ENCODE measurements around the gene SLC25A24.

Gene SLC25A24

DNA sequence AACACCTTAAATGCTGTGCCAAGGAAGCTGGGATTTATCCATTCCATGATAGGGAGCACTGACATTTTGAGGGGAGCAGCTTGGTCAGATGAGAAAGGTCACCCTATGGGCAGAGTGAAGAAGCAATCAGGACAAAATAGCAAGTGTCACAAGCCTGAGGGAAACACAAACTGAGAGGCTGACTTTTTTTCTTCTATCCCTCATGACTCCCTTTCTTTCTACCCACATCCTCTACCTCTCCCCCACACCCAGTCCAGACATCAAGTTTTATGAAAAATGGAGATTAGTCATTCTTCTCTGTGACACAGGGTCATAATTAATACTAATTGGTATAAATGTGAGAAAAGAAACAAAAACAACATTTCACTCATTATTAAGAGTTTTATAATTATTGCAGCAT, 103.1 kb downstream of the SLC25A24 start:
- DNase-seq (ENCODE audit: low spot score), result no peak

DNA sequence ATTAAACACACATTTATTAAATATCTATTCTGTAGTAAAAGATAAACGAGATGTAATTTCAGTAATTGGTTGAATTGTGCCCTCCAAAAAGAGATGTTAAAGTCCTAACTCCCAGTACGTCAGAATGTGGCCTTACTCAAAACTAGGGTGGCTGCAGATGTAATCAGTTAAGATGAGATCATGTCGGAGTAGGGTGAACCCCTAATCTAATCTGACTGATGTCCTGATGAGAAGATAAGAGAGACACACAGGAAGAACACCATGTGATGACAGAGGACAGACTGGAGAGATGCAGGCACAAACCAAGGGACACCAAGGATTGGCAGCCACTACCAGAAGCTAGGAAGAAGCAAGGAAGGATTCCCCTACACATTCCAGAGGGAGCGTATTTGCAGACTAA, 104.1 kb downstream of the SLC25A24 start:
- DNase-seq (ENCODE audit: low spot score), result no peak

DNA sequence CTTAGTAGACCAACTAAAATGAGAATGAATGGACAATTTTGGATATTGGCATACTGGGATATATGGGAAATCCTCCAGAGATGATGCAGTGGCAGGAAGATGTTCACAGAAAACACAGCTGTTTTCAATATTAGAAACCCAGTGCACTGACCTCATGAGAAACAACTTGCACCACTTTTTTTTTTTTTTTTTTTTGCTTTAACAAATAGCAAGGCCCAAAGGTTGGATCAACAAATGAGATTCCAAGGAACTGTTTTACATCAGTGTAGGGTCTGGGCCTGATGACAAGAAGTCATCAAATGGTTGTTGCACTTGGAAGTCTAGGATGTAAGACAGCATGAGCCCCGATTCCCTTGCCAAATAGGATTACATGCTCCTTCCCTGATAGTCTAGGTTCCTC, 110.7 kb downstream of the SLC25A24 start:
- DNase-seq (ENCODE audit: low spot score), result no peak

DNA sequence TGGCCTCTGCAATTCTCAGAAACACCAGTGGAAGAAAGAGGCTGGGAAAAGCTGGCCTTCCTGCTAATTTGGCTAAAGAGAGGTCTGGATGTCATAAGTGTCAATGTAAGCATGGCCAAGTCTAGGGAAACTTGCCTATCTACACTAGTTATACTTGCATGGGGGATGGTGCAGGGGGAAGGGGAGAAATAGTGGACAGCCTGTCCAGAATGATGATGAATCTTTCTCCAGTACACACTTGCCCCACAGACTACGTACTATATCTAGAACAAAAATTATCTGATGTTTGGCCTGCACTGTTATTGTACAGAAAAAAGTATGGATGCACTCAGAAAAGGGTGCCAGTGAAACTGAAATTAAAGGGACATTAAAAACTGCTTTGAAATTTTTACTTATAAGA, 114.5 kb downstream of the SLC25A24 start:
- DNase-seq (ENCODE audit: low spot score), result no peak

DNA sequence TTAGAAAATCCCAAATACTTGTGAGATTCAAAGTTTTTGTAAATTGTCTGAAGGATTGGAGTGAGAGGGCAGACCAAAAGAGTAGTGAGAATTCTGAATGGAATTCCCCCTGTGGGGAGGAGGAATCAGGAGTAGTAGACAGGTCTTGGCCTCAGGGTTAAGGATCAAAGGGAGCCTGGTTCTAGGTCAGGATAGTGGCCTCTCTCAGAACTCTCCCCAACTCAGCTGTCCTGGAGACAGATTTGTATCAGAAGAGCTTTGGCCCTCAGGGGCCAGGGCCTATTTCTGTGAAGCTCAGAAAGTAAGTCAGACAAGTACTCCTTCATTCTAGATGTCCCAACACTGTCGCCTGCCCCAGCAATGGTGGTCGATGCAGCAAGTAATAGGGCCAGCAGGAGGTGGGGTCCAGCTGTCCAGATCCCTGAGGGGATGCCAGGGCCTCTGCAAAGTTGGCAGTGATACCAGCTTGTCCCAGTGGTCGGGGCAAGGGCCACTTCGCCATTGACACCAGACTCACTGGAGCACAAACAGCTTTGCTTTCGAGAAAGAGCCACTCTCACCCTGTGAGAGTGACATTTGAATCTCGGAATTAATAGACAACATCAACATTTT, 115.2 kb downstream of the SLC25A24 start:
- DNase-seq (ENCODE audit: low spot score), result no peak

All from left forelimb (tissue), 1 donor.